K562 (cell line): ENCODE results near the gene SSTR1. TPM values are rescaled to one million over a fixed set of nuclear protein-coding genes. Genes with fewer than 3 reads are reported as not detected.

Source experiments
- ATAC-seq: fragments of 200-7000 bp; cut with Tn5 transposase; 3 replicates; pipeline ENCODE4 v1.9.1; 2020; ENCODE audit warnings: moderate library complexity
- BruUV-seq: library from RNA; stranded (reverse); fragments of 400-500 nt; replicated peaks from 2 replicates; lab custom pipeline; 2021; lab: Mats Ljungman, UMichigan
- CTCF ChIA-PET: fragments of 300-600 bp; formaldehyde crosslinking; extraction: SDS; loops from one replicate; lab custom pipeline; 2021; ENCODE audit warnings: low intra/inter-chr PET ratio; lab: Yijun Ruan, JAX
- POLR2A ChIA-PET: fragments of 300-600, 350-650 bp; sonication (Branson Sonifier 250); formaldehyde crosslinking; extraction: SDS; loops from one replicate; lab custom pipeline; 2021; ENCODE audit warnings: antibody characterized with exemption, inconsistent platforms; lab: Yijun Ruan, JAX
- DNase-seq, 4 experiments: peaks; one replicate each; pipeline versions ENCODE4 v3.0.0 to v3.0.0-alpha.2; 2011 to 2018; ENCODE audit warnings: low spot score in 3 of 4, mixed read lengths in 3 of 4; ENCODE audit errors: extremely low read depth in 1 of 4
- FAIRE-seq: peaks from 2 replicates; lab custom pipeline; 2011; peaks lifted over from hg19 to GRCh38; lab: Jason Lieb, UNC
- H2AFZ ChIP-seq: 2 replicates; pipeline ENCODE4 v1.6.0; 2011; ENCODE audit warnings: low read depth, low read length, control low read depth, inconsistent platforms
- H3K27ac ChIP-seq: fragments of 200-600 bp; 3 replicates; pipeline ENCODE4 v1.8.0; 2011; ENCODE audit warnings: low read depth, mild to moderate bottlenecking, control low read depth, inconsistent platforms, low read length, moderate library complexity, mixed read lengths; ENCODE audit errors: extremely low read depth
- H3K27me3 ChIP-seq, 2 experiments: fragments of 300-600 bp in 1 of 2; 2 replicates in 1 of 2; 3 replicates in 1 of 2; pipeline versions ENCODE4 v1.6.0 to v1.8.0; 2011; ENCODE audit warnings: inconsistent platforms in 2 of 2, low read length in 2 of 2, mild to moderate bottlenecking in 1 of 2, mixed read lengths in 1 of 2, moderate library complexity in 1 of 2; ENCODE audit not compliant: control insufficient read depth in 2 of 2, insufficient read depth in 2 of 2
- H3K36me3 ChIP-seq: fragments of 300-600 bp; 3 replicates; pipeline ENCODE4 v1.8.0; 2011; ENCODE audit warnings: mild to moderate bottlenecking, low read length, inconsistent platforms; ENCODE audit not compliant: control insufficient read depth, insufficient read depth
- H3K4me1 ChIP-seq, 2 experiments: fragments of 200-600 bp in 1 of 2; replicated peaks in 1 of 2; 2 replicates in 1 of 2; 3 replicates in 1 of 2; pipeline versions ENCODE4 v1.5.1 to v1.8.0; 2011; ENCODE audit warnings: inconsistent platforms in 2 of 2, low read length in 2 of 2, mild to moderate bottlenecking in 1 of 2, mixed read lengths in 1 of 2, moderate library complexity in 1 of 2; ENCODE audit not compliant: control insufficient read depth in 2 of 2, insufficient read depth in 2 of 2
- H3K4me2 ChIP-seq: 2 replicates; pipeline ENCODE4 v1.6.1; 2011; ENCODE audit warnings: low read length, control low read depth, inconsistent platforms, mixed read lengths; ENCODE audit not compliant: insufficient read depth
- H3K4me3 ChIP-seq: fragments of 200-600 bp; sonication (generic), shearing (Covaris generic); 2 replicates; pipeline ENCODE4 v1.5.1; 2016; ENCODE audit warnings: control low read depth, inconsistent platforms
- H3K79me2 ChIP-seq: fragments of 200-600 bp; 3 replicates; pipeline ENCODE4 v1.8.0; 2011; ENCODE audit warnings: low read length, inconsistent platforms; ENCODE audit not compliant: control insufficient read depth, insufficient read depth
- H3K9ac ChIP-seq, 2 experiments: 2 replicates each; pipeline versions ENCODE4 v1.6.0 to v1.6.1; 2011; ENCODE audit warnings: low read depth in 2 of 2, low read length in 2 of 2, control low read depth in 1 of 2, inconsistent platforms in 1 of 2, mild to moderate bottlenecking in 1 of 2, mixed read lengths in 1 of 2; ENCODE audit not compliant: insufficient read depth in 1 of 2
- H3K9me1 ChIP-seq: one replicate; pipeline ENCODE4 v1.6.0; 2011; ENCODE audit warnings: inconsistent platforms, mild to moderate bottlenecking, low read length, moderate library complexity; ENCODE audit not compliant: control insufficient read depth, insufficient read depth
- H3K9me3 ChIP-seq: replicated peaks from 2 replicates; pipeline ENCODE4 v1.5.1; 2011; ENCODE audit warnings: low read depth, low read length, inconsistent platforms; ENCODE audit not compliant: control insufficient read depth, insufficient read depth
- H4K20me1 ChIP-seq: replicated peaks from 2 replicates; pipeline ENCODE4 v1.6.1; 2011; ENCODE audit warnings: low read length, inconsistent platforms, mixed read lengths; ENCODE audit not compliant: control insufficient read depth, insufficient read depth
- MXI1 ChIP-seq: IDR thresholded peaks from 2 replicates; pipeline ENCODE4 v1.6.1; 2011; ENCODE audit warnings: low read depth, mild to moderate bottlenecking, improper control_type of control experiment, low read length
- NBN ChIP-seq: fragments of 450-650 bp; IDR thresholded peaks from 2 replicates; pipeline ENCODE4 v1.6.1; 2016; ENCODE audit warnings: low read depth, mild to moderate bottlenecking
- TOE1 ChIP-seq, 2 experiments: fragments of 450-650 bp in 1 of 2; sonication (generic) in 1 of 2; formaldehyde crosslinking in 1 of 2; IDR thresholded peaks; 2 replicates each; pipeline versions ENCODE4 v1.7.1 to v1.8.0; 2016 to 2022; ENCODE audit warnings: borderline replicate concordance in 2 of 2, mild to moderate bottlenecking in 2 of 2, antibody characterized with exemption in 1 of 2, inconsistent platforms in 1 of 2, low read depth in 1 of 2, missing genetic modification reagents in 1 of 2, moderate library complexity in 1 of 2
- ZNF217 ChIP-seq: sonication (generic); formaldehyde crosslinking; IDR thresholded peaks from 2 replicates; pipeline ENCODE4 v1.8.0; 2022; ENCODE audit warnings: mild to moderate bottlenecking, missing genetic modification reagents
- WGBS: fragments of 100-300 bp; shearing (Covaris generic); methylation state at CpG from one replicate; pipeline ENCODE4 v1.1.6; 2016; ENCODE audit warnings: low coverage, mixed read lengths; ENCODE audit not compliant: insufficient coverage; ENCODE audit errors: missing lambda C conversion rate; 5-methylcytosine and 5-hydroxymethylcytosine counted together
- in situ Hi-C: fragments of 300-500 bp; cut with MboI; formaldehyde crosslinking; loops from 4 replicates; pipeline ENCODE4 v1.15.0; 2018; ENCODE audit warnings: inconsistent platforms, mixed read lengths
- intact Hi-C: fragments of 100-400 bp; cut with micrococcal nuclease; formaldehyde crosslinking; loops from 2 replicates; pipeline ENCODE4 v1.14.2; 2022
- polyA plus RNA-seq, 8 experiments: library from polyadenylated mRNA; depleted of rRNA in 4 of 8; stranded (reverse) in 5 of 8; unstranded in 3 of 8; fragments of >200 nt; fragmentation: Nextera tagmentation in 2 of 8; fragmentation: Illumina TruSeq in 1 of 8; extraction: Ambion mirVana in 2 of 8; extraction: Trizol in 1 of 8; gene quantifications; 2 replicates each; pipeline versions ENCODE4 v1.2.1 to v1.2.3, GENCODE V29; 2011 to 2014; ENCODE audit warnings: inconsistent platforms in 1 of 8, missing spikeins in 1 of 8
- total RNA-seq, 7 experiments: library from RNA; depleted of rRNA in 6 of 7; stranded (reverse); fragments of >200 nt in 6 of 7; fragmentation: Illumina TruSeq in 2 of 7; extraction: Trizol in 2 of 7; gene quantifications; 2 replicates each; pipeline versions ENCODE4 v1.2.1 to v1.2.3, GENCODE V29; 2011 to 2021; ENCODE audit warnings: low replicate concordance in 1 of 7
- TF ChIP-seq, protein P1 (sequence below): sonication (generic); formaldehyde crosslinking; IDR thresholded peaks from 2 replicates; pipeline ENCODE4 v1.8.0; 2022; ENCODE audit warnings: mild to moderate bottlenecking, missing genetic modification reagents
- TF ChIP-seq, protein P2 (sequence below), 2 experiments: fragments of 450-650 bp in 1 of 2; sonication (generic) in 1 of 2; formaldehyde crosslinking; conservative IDR thresholded peaks; 2 replicates each; pipeline versions ENCODE4 v1.4.0 to v1.8.1; 2020 to 2022; ENCODE audit warnings: mild to moderate bottlenecking in 1 of 2, missing genetic modification reagents in 1 of 2
- TF ChIP-seq, protein P3 (sequence below), 2 experiments: fragments of 450-650 bp; IDR thresholded peaks; 2 replicates each; pipeline ENCODE4 v1.6.1; 2018; ENCODE audit warnings: mild to moderate bottlenecking in 2 of 2, low read depth in 1 of 2; ENCODE audit not compliant: partially characterized antibody in 2 of 2

The SSTR1 gene
- total and polyA plus RNA-seq, 9 of the 15 experiments (the other 6 are each of a cell fraction or from before 2014, with no cell fraction given): not detected

DNA sequence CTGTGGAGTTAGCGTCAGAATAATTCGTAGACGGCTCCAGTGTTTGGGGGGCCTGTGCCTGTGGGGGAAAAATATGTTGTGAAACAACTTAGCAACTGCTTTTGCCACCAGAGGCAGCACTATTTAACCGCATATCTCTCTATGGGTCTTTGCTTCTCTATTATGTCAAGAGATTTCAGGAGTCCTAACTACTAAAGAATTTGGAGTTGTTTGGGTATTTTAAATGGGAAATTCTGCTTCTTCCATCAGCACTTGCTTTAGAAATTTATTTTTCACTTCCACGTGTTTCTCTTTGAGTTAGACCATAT is 48.8 kb downstream of the SSTR1 start:
- Histone ChIP-seq H3K36me3 (no peaks in the 10 kb centered on the region), H3K4me3 (no peak overlapping the region), H3K9me1 (no peaks in the 10 kb centered on the region), H2AFZ (no peak overlapping the region), H3K4me2 (no peak overlapping the region), H3K9me3 (no peaks in the 10 kb centered on the region), H3K27me3 (no peaks in the 10 kb centered on the region), H3K9ac (no peak overlapping the region), H3K27ac (no peak overlapping the region), H3K4me1 (no peaks in the 10 kb centered on the region), H4K20me1 (no peaks in the 10 kb centered on the region), H3K79me2 (no peaks in the 10 kb centered on the region)
- POLR2A ChIA-PET: no interaction called here
- in situ Hi-C loops (no loop called here), intact Hi-C loops (no loop called here)
- BruUV-seq: no TSS peak
- FAIRE-seq (no peak), ATAC-seq (no peak), DNase-seq (no peak)
- WGBS: 7% methylated on average over 5 of the region's 5 CpGs
- CTCF ChIA-PET: no interaction called here
- TF ChIP-seq ZNF217 (CRISPR knock-in tag): no peak
- TF ChIP-seq, protein P1, sequence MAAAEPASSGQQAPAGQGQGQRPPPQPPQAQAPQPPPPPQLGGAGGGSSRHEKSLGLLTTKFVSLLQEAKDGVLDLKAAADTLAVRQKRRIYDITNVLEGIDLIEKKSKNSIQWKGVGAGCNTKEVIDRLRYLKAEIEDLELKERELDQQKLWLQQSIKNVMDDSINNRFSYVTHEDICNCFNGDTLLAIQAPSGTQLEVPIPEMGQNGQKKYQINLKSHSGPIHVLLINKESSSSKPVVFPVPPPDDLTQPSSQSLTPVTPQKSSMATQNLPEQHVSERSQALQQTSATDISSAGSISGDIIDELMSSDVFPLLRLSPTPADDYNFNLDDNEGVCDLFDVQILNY: no peak

DNA sequence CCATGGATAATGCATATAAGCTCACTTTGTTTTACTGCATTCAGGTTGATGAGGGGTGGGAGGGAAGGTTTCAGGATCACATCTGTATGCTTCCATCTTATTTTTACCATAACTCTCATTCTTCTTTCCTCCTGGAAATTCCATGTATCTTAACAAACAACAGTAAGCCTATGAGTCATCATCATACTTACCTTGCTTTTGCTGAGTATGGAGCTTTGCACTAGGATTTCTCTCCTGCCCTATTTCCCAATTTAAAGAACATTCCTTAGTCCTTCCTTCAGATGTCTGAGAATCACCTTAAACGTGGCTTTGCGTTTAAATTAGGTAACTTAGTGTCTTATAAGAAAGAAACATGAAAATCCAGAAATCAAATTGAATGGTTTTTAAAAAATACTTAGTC is 49.8 kb downstream of the SSTR1 start:
- in situ Hi-C loops: no loop called here

More for the DNA sequence above, 49.8 kb downstream of the SSTR1 start:
- H3K4me1 ChIP-seq: no peaks in the 10 kb centered on the region
- intact Hi-C loops: no loop called here
- ATAC-seq: no peak
- ChIA-PET POLR2A (no interaction called here), CTCF (no interaction called here)
- no peaks in the 10 kb centered on the region for H3K9me1 ChIP-seq
- no peak for DNase-seq
- no peaks in the 10 kb centered on the region for H3K9me3 ChIP-seq
- no peak overlapping the region for H3K9ac ChIP-seq
- BruUV-seq: no TSS peak
- H3K36me3 ChIP-seq: no peaks in the 10 kb centered on the region
- H3K27me3 ChIP-seq: no peaks in the 10 kb centered on the region
- no peak for TF ChIP-seq MXI1
- no peak for TF ChIP-seq TOE1 (IDR thresholded peaks at IDR 0.05; ENCODE audit: borderline replicate concordance)
- no peak for TF ChIP-seq TOE1 (CRISPR knock-in tag; IDR thresholded peaks at IDR 0.05; ENCODE audit: borderline replicate concordance, low read depth)
- TF ChIP-seq NBN: no peak
- TF ChIP-seq, protein P2, sequence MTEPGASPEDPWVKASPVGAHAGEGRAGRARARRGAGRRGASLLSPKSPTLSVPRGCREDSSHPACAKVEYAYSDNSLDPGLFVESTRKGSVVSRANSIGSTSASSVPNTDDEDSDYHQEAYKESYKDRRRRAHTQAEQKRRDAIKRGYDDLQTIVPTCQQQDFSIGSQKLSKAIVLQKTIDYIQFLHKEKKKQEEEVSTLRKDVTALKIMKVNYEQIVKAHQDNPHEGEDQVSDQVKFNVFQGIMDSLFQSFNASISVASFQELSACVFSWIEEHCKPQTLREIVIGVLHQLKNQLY (CRISPR knock-in tag; conservative IDR thresholded peaks at IDR 0.05): no peak
- TF ChIP-seq, protein P3, sequence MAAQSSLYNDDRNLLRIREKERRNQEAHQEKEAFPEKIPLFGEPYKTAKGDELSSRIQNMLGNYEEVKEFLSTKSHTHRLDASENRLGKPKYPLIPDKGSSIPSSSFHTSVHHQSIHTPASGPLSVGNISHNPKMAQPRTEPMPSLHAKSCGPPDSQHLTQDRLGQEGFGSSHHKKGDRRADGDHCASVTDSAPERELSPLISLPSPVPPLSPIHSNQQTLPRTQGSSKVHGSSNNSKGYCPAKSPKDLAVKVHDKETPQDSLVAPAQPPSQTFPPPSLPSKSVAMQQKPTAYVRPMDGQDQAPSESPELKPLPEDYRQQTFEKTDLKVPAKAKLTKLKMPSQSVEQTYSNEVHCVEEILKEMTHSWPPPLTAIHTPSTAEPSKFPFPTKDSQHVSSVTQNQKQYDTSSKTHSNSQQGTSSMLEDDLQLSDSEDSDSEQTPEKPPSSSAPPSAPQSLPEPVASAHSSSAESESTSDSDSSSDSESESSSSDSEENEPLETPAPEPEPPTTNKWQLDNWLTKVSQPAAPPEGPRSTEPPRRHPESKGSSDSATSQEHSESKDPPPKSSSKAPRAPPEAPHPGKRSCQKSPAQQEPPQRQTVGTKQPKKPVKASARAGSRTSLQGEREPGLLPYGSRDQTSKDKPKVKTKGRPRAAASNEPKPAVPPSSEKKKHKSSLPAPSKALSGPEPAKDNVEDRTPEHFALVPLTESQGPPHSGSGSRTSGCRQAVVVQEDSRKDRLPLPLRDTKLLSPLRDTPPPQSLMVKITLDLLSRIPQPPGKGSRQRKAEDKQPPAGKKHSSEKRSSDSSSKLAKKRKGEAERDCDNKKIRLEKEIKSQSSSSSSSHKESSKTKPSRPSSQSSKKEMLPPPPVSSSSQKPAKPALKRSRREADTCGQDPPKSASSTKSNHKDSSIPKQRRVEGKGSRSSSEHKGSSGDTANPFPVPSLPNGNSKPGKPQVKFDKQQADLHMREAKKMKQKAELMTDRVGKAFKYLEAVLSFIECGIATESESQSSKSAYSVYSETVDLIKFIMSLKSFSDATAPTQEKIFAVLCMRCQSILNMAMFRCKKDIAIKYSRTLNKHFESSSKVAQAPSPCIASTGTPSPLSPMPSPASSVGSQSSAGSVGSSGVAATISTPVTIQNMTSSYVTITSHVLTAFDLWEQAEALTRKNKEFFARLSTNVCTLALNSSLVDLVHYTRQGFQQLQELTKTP (IDR thresholded peaks at IDR 0.05; ENCODE audit: low read depth in 1 of 2, partially characterized antibody in 2 of 2): no peak
- no peak for FAIRE-seq
- WGBS: 0% methylated on average over 2 of the region's 2 CpGs
- H2AFZ ChIP-seq: no peak overlapping the region
- H4K20me1 ChIP-seq: no peaks in the 10 kb centered on the region
- no peak overlapping the region for H3K27ac ChIP-seq
- H3K79me2 ChIP-seq: no peaks in the 10 kb centered on the region
- no peak overlapping the region for H3K4me2 ChIP-seq
- H3K4me3 ChIP-seq: no peak overlapping the region
